ENCODE results near the gene MTCH1. TPM values are rescaled to one million over a fixed set of nuclear protein-coding genes. Genes with fewer than 3 reads are reported as not detected.

Gene MTCH1
- total and polyA plus RNA-seq, 2 of the 4 experiments (the other 2 are of a cell fraction), result 215 to 263 TPM

GRCh38 chr6:37016995-37017394 lies 31.0 kb upstream of the MTCH1 start:
- POLR2A ChIA-PET (ENCODE audit: unreplicated experiment), result no interaction called here
- no peaks in the 10 kb centered on the region; the same call in 1 of the 2 replicates for H3K4me1 ChIP-seq (ENCODE audit: control insufficient read depth, insufficient read depth, low read length)
- H2BK120ac ChIP-seq (ENCODE audit: low read depth, low read length), result no peak overlapping the region
- H3K79me1 ChIP-seq (ENCODE audit: low read depth in 1 of 2, low read length in 2 of 2), result no peaks in the 10 kb centered on the region
- H3K27ac ChIP-seq (ENCODE audit: insufficient read depth, low read length), result no peak overlapping the region
- 72% methylated on average over 2 of the region's 3 CpGs; no CpG with 5 or more reads in 1 of the 2 experiments for WGBS, 2 experiments (ENCODE audit: extremely low coverage in 2 of 2, insufficient read length in 1 of 2)
- no peaks in the 10 kb centered on the region for H3K36me3 ChIP-seq (ENCODE audit: control insufficient read depth, insufficient read depth, low read length)
- no peak overlapping the region for H2BK20ac ChIP-seq (ENCODE audit: low read depth, low read length)
- no peak overlapping the region for H3K9ac ChIP-seq (ENCODE audit: low read depth, low read length)
- H2AK5ac ChIP-seq (ENCODE audit: low read depth, low read length), result no peak overlapping the region
- no peaks in the 10 kb centered on the region for H3K9me3 ChIP-seq (ENCODE audit: control insufficient read depth, insufficient read depth, low read length)
- H4K91ac ChIP-seq (ENCODE audit: insufficient read depth, low read depth, low read length), result no peak overlapping the region
- no peaks in the 10 kb centered on the region for H3K9me1 ChIP-seq (ENCODE audit: insufficient read depth, low read length)
- H3K4me2 ChIP-seq (ENCODE audit: low read depth, low read length), result no peak overlapping the region
- intact Hi-C loops (cut with micrococcal nuclease) (loop anchor here (10.0 kb wide), 1 partner anchor 392 kb away; no protein-coding TSS in a partner anchor), dilution Hi-C loops (cut with HindIII; ENCODE audit: low sequenced_read_pairs, unreplicated experiment) (no loop called here), in situ Hi-C loops (cut with MboI; ENCODE audit: low sequenced_read_pairs) (no loop called here)
- H3K27me3 ChIP-seq (ENCODE audit: control insufficient read depth, insufficient read depth, low read length), result no peaks in the 10 kb centered on the region
- H2AK9ac ChIP-seq (replicated peaks; ENCODE audit: low read depth, low read length, poor library complexity), result no peak overlapping the region
- no peak for TF ChIP-seq POLR2A (IDR thresholded peaks at IDR 0.05; ENCODE audit: low read depth, low read length)
- TF ChIP-seq CEBPB (IDR thresholded peaks at IDR 0.05; ENCODE audit: low read depth, low read length), result no peak
- TF ChIP-seq NFE2L2 (IDR thresholded peaks at IDR 0.05; ENCODE audit: low read depth, low read length), result no peak
- TF ChIP-seq SMC3 (IDR thresholded peaks at IDR 0.05; ENCODE audit: low read depth, low read length), result no peak
- no peak for TF ChIP-seq BHLHE40 (IDR thresholded peaks at IDR 0.05; ENCODE audit: low read depth, low read length)
- TF ChIP-seq RCOR1 (IDR thresholded peaks at IDR 0.05; ENCODE audit: insufficient replicate concordance, low read length), result no peak
- TF ChIP-seq RAD21 (IDR thresholded peaks at IDR 0.05; ENCODE audit: low read length), result no peak
- no peak for TF ChIP-seq CTCF (conservative IDR thresholded peaks at IDR 0.05; ENCODE audit: low read depth, low read length)
- no peak for TF ChIP-seq MAFK (IDR thresholded peaks at IDR 0.05; ENCODE audit: low read depth, low read length)
- no peak for TF ChIP-seq CHD1 (IDR thresholded peaks at IDR 0.05; ENCODE audit: low read depth, low read length)
- TF ChIP-seq, protein P1, sequence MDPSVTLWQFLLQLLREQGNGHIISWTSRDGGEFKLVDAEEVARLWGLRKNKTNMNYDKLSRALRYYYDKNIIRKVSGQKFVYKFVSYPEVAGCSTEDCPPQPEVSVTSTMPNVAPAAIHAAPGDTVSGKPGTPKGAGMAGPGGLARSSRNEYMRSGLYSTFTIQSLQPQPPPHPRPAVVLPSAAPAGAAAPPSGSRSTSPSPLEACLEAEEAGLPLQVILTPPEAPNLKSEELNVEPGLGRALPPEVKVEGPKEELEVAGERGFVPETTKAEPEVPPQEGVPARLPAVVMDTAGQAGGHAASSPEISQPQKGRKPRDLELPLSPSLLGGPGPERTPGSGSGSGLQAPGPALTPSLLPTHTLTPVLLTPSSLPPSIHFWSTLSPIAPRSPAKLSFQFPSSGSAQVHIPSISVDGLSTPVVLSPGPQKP (IDR thresholded peaks at IDR 0.05; ENCODE audit: borderline replicate concordance, low read depth, low read length), result no peak
- TF ChIP-seq MXI1 (IDR thresholded peaks at IDR 0.05; ENCODE audit: borderline replicate concordance, low read depth, low read length), result no peak
- H3K14ac ChIP-seq (replicated peaks; ENCODE audit: low read depth, low read length), result no peak overlapping the region
- H2BK5ac ChIP-seq (ENCODE audit: low read depth, low read length, poor library complexity, severe bottlenecking), result no peak overlapping the region
- ATAC-seq (ENCODE audit: low read depth), result no peak
- CTCF ChIA-PET, result interaction anchor here (0.7 to 3.9 kb wide), 9 partner anchors 10 to 258 kb away, joined by 3 to 28 read pairs (median 5); partner anchors contain the start of genes C6orf89 and FGD2
- H4K5ac ChIP-seq (ENCODE audit: low read depth, low read length), result no peak overlapping the region
- no peak overlapping the region for H3K4ac ChIP-seq (ENCODE audit: low read depth, low read length)
- H2AFZ ChIP-seq (replicated peaks; ENCODE audit: low read length, poor library complexity), result no peak overlapping the region
- no peak overlapping the region for H3K4me3 ChIP-seq (ENCODE audit: insufficient read depth, low read depth, low read length)
- H3K23ac ChIP-seq (ENCODE audit: low read depth, low read length), result no peak overlapping the region
- no peak overlapping the region for H4K8ac ChIP-seq (ENCODE audit: low read depth in 2 of 2, low read length in 2 of 2)
- H3K56ac ChIP-seq (ENCODE audit: extremely low read depth, insufficient read depth, low read length), result no peak overlapping the region
- no TSS peak for BruUV-seq (replicated peaks)
- DNase-seq, result no peak
- no peak overlapping the region for H2BK15ac ChIP-seq (ENCODE audit: low read depth, low read length)
- H4K20me1 ChIP-seq (ENCODE audit: insufficient read depth, low read length), result no peaks in the 10 kb centered on the region
- H3K18ac ChIP-seq (ENCODE audit: low read depth, low read length), result no peak overlapping the region

Measured in IMR-90 (cell line).